H9 (cell line): ENCODE measurements around the gene BLOC1S5. TPM values are rescaled to one million over a fixed set of nuclear protein-coding genes. Genes with fewer than 3 reads are reported as not detected.

ENCODE experiments used
- DNase-seq: peaks from one replicate; pipeline ENCODE4 v3.0.0-alpha.2; 2017
- H2AFZ ChIP-seq: one replicate; pipeline ENCODE4 v1.6.1; 2013; ENCODE audit warnings: mild to moderate bottlenecking, low read length, control low read depth, moderate library complexity
- H2AK5ac ChIP-seq: 2 replicates; pipeline ENCODE4 v1.6.1; 2013; ENCODE audit warnings: low read length, control low read depth, mixed read lengths; ENCODE audit not compliant: insufficient read length
- H2BK120ac ChIP-seq: one replicate; pipeline ENCODE4 v1.6.1; 2013; ENCODE audit warnings: low read depth, mild to moderate bottlenecking, low read length, control low read depth, inconsistent platforms; ENCODE audit not compliant: poor library complexity, severe bottlenecking
- H2BK12ac ChIP-seq: 2 replicates; pipeline ENCODE4 v1.6.1; 2013; ENCODE audit warnings: low read length, control low read depth, mixed read lengths, low read depth; ENCODE audit not compliant: insufficient read length
- H2BK15ac ChIP-seq: 2 replicates; pipeline ENCODE4 v1.6.1; 2013; ENCODE audit warnings: low read depth, low read length, control low read depth
- H2BK20ac ChIP-seq: one replicate; pipeline ENCODE4 v1.6.1; 2013; ENCODE audit warnings: low read depth, mild to moderate bottlenecking, low read length, control low read depth, inconsistent platforms; ENCODE audit not compliant: poor library complexity, severe bottlenecking
- H2BK5ac ChIP-seq: 2 replicates; pipeline ENCODE4 v1.6.1; 2013; ENCODE audit warnings: low read length, control low read depth, mixed read lengths; ENCODE audit not compliant: insufficient read length
- H3K14ac ChIP-seq: 2 replicates; pipeline ENCODE4 v1.6.1; 2013; ENCODE audit warnings: low read length, control low read depth; ENCODE audit not compliant: insufficient read depth
- H3K18ac ChIP-seq: 2 replicates; pipeline ENCODE4 v1.6.1; 2013; ENCODE audit warnings: low read depth, mild to moderate bottlenecking, mixed read lengths, low read length, control low read depth; ENCODE audit not compliant: insufficient read length
- H3K23ac ChIP-seq: 2 replicates; pipeline ENCODE4 v1.6.1; 2013; ENCODE audit warnings: low read length, control low read depth, mixed read lengths, low read depth; ENCODE audit not compliant: insufficient read length
- H3K23me2 ChIP-seq: 2 replicates; pipeline ENCODE4 v1.6.1; 2013; ENCODE audit warnings: low read depth, mild to moderate bottlenecking, mixed read lengths, low read length, control low read depth; ENCODE audit not compliant: insufficient read length, poor library complexity, severe bottlenecking
- H3K27ac ChIP-seq: 2 replicates; pipeline ENCODE4 v1.5.1; 2013; ENCODE audit warnings: low read length, control low read depth, mixed read lengths, low read depth; ENCODE audit not compliant: insufficient read length
- H3K27me3 ChIP-seq: 2 replicates; pipeline ENCODE4 v1.6.1; 2013; ENCODE audit warnings: low read length, control low read depth, inconsistent platforms; ENCODE audit not compliant: insufficient read depth
- H3K4ac ChIP-seq: 2 replicates; pipeline ENCODE4 v1.6.1; 2013; ENCODE audit warnings: low read depth, mild to moderate bottlenecking, control low read depth, inconsistent platforms, low read length, moderate library complexity
- H3K4me1 ChIP-seq: 2 replicates; pipeline ENCODE4 v1.6.1; 2013; ENCODE audit warnings: low read length, control low read depth, inconsistent platforms; ENCODE audit not compliant: insufficient read depth
- H3K4me2 ChIP-seq: 2 replicates; pipeline ENCODE4 v1.6.1; 2013; ENCODE audit warnings: low read length, control low read depth, mixed read lengths; ENCODE audit not compliant: insufficient read length, insufficient read depth
- H3K56ac ChIP-seq: 2 replicates; pipeline ENCODE4 v1.6.1; 2013; ENCODE audit warnings: low read depth, mild to moderate bottlenecking, mixed read lengths, low read length, control low read depth; ENCODE audit not compliant: insufficient read length
- H3K79me1 ChIP-seq: 2 replicates; pipeline ENCODE4 v1.6.1; 2013; ENCODE audit warnings: low read depth, mild to moderate bottlenecking, moderate library complexity, low read length, control low read depth, inconsistent platforms; ENCODE audit not compliant: insufficient read depth, poor library complexity, severe bottlenecking
- H3K79me2 ChIP-seq: 2 replicates; pipeline ENCODE4 v1.6.1; 2013; ENCODE audit warnings: low read length, control low read depth, inconsistent platforms; ENCODE audit not compliant: insufficient read depth
- H3K9ac ChIP-seq: 2 replicates; pipeline ENCODE4 v1.6.1; 2013; ENCODE audit warnings: low read length, control low read depth, mixed read lengths; ENCODE audit not compliant: insufficient read length; ENCODE audit errors: extremely low read depth
- H3K9me3 ChIP-seq: one replicate; pipeline ENCODE4 v1.6.1; 2013; ENCODE audit warnings: low read depth, low read length, inconsistent platforms; ENCODE audit not compliant: control insufficient read depth
- H3T11ph ChIP-seq: one replicate; pipeline ENCODE4 v1.6.1; 2013; ENCODE audit warnings: mild to moderate bottlenecking, low read length, control low read depth, inconsistent platforms
- H4K20me1 ChIP-seq: one replicate; pipeline ENCODE4 v1.6.1; 2013; ENCODE audit not compliant: control insufficient read depth, insufficient read length, insufficient read depth
- H4K5ac ChIP-seq: 2 replicates; pipeline ENCODE4 v1.6.1; 2013; ENCODE audit warnings: low read depth, mild to moderate bottlenecking, mixed read lengths, low read length, control low read depth; ENCODE audit not compliant: insufficient read length
- H4K8ac ChIP-seq: replicated peaks from 2 replicates; pipeline ENCODE4 v1.6.1; 2013; ENCODE audit warnings: low read length, control low read depth, mixed read lengths, low read depth; ENCODE audit not compliant: insufficient read length
- H4K91ac ChIP-seq: 2 replicates; pipeline ENCODE4 v1.6.1; 2013; ENCODE audit warnings: low read depth, mild to moderate bottlenecking, moderate library complexity, mixed read lengths, low read length, control low read depth; ENCODE audit not compliant: insufficient read length
- H3K27ac Mint-ChIP-seq, 3 experiments: 2 replicates in 2 of 3; 3 replicates in 1 of 3; pipeline ENCODE4 v1.8.0; 2020 to 2021; ENCODE audit warnings: mixed read lengths in 3 of 3, mild to moderate bottlenecking in 1 of 3, moderate library complexity in 1 of 3
- H3K27me3 Mint-ChIP-seq: 2 replicates; pipeline ENCODE4 v1.8.0; 2021; ENCODE audit warnings: low read depth, mild to moderate bottlenecking, moderate library complexity, mixed read lengths
- H3K36me3 Mint-ChIP-seq, 3 experiments: 2 replicates in 2 of 3; 3 replicates in 1 of 3; pipeline ENCODE4 v1.8.0; 2020 to 2021; ENCODE audit warnings: low read depth in 3 of 3, mixed read lengths in 3 of 3; ENCODE audit not compliant: insufficient read depth in 1 of 3
- H3K4me1 Mint-ChIP-seq, 2 experiments: 2 replicates each; pipeline ENCODE4 v1.8.0; 2020; ENCODE audit warnings: mixed read lengths in 2 of 2
- H3K4me3 Mint-ChIP-seq, 2 experiments: 2 replicates in 1 of 2; 3 replicates in 1 of 2; pipeline ENCODE4 v1.8.0; 2020 to 2021; ENCODE audit warnings: mild to moderate bottlenecking in 2 of 2, mixed read lengths in 2 of 2, moderate library complexity in 1 of 2
- H3K9me3 Mint-ChIP-seq, 2 experiments: 2 replicates in 1 of 2; 3 replicates in 1 of 2; pipeline ENCODE4 v1.8.0; 2020; ENCODE audit warnings: mild to moderate bottlenecking in 2 of 2, mixed read lengths in 2 of 2, moderate library complexity in 1 of 2
- CTCF ChIP-seq: fragments of 200-600 bp; sonication (generic); conservative IDR thresholded peaks from 3 replicates; pipeline ENCODE4 v1.8.0; 2021; ENCODE audit warnings: antibody characterized with exemption, mild to moderate bottlenecking
- WGBS: extraction: QIAGEN DNeasy Blood & Tissue Kit; methylation state at CpG from one replicate; pipeline ENCODE4 v1.1.7; 2013; ENCODE audit warnings: missing lambda C conversion rate, low lambda C conversion rate, mixed read lengths; ENCODE audit not compliant: insufficient read length; ENCODE audit errors: extremely low coverage; 5-methylcytosine and 5-hydroxymethylcytosine counted together
- total RNA-seq: library from RNA; stranded (reverse); gene quantifications from 2 replicates; pipeline ENCODE4 v1.2.1, GENCODE V29; 2021

BLOC1S5 gene
- total RNA-seq, 1 experiment from 2014 or later = 15.6 TPM

GRCh38 chr6:8060346-8060745, 3.8 kb downstream of the BLOC1S5 start:
- Mint-ChIP-seq H3K27me3 (no peaks in the 10 kb centered on the region), H3K9me3 (no peaks in the 10 kb centered on the region), H3K4me3 (no peak overlapping the region), H3K36me3 (peaks cover 11 to 43% (median 28%) of the 10 kb centered on the region in 3 experiments; a peak in 6 of 7 replicates), H3K4me1 (peaks cover 14% of the 10 kb centered on the region in 2 experiments), H3K27ac (no peak overlapping the region)
- no peak overlapping the region for H4K5ac ChIP-seq
- WGBS = no CpG with 5 or more reads among the region's 3 CpGs
- no peaks in the 10 kb centered on the region for H3K79me1 ChIP-seq
- H2BK5ac ChIP-seq = no peak overlapping the region
- H2BK15ac ChIP-seq = no peak overlapping the region
- H3K23me2 ChIP-seq = no peaks in the 10 kb centered on the region
- no peak for TF ChIP-seq CTCF
- no peak overlapping the region for H4K91ac ChIP-seq
- H4K8ac ChIP-seq = no peak overlapping the region
- no peaks in the 10 kb centered on the region for H3K9me3 ChIP-seq
- no peak overlapping the region for H3K56ac ChIP-seq
- H3K4ac ChIP-seq = no peak overlapping the region
- H3K4me1 ChIP-seq = no peaks in the 10 kb centered on the region
- no peak overlapping the region for H3K4me2 ChIP-seq
- no peak overlapping the region for H3K23ac ChIP-seq
- no peaks in the 10 kb centered on the region for H4K20me1 ChIP-seq
- no peaks in the 10 kb centered on the region for H3K79me2 ChIP-seq
- no peak overlapping the region for H2BK20ac ChIP-seq
- no peak overlapping the region for H3T11ph ChIP-seq
- no peak overlapping the region for H3K18ac ChIP-seq
- H3K9ac ChIP-seq = no peak overlapping the region
- no peak overlapping the region for H2AK5ac ChIP-seq
- H3K27ac ChIP-seq = no peak overlapping the region
- no peak overlapping the region for H2BK12ac ChIP-seq
- no peak for DNase-seq
- H2BK120ac ChIP-seq = no peak overlapping the region
- H3K27me3 ChIP-seq = no peaks in the 10 kb centered on the region
- no peak overlapping the region for H2AFZ ChIP-seq
- H3K14ac ChIP-seq = no peak overlapping the region
